ENCODE results near the gene SH3RF3. TPM values are rescaled to one million over a fixed set of nuclear protein-coding genes. Genes with fewer than 3 reads are reported as not detected.

SH3RF3 gene
- total and polyA plus RNA-seq, 5 donors from 2014 or later, result 0.16 to 1.6 (median 0.76) TPM

DNA sequence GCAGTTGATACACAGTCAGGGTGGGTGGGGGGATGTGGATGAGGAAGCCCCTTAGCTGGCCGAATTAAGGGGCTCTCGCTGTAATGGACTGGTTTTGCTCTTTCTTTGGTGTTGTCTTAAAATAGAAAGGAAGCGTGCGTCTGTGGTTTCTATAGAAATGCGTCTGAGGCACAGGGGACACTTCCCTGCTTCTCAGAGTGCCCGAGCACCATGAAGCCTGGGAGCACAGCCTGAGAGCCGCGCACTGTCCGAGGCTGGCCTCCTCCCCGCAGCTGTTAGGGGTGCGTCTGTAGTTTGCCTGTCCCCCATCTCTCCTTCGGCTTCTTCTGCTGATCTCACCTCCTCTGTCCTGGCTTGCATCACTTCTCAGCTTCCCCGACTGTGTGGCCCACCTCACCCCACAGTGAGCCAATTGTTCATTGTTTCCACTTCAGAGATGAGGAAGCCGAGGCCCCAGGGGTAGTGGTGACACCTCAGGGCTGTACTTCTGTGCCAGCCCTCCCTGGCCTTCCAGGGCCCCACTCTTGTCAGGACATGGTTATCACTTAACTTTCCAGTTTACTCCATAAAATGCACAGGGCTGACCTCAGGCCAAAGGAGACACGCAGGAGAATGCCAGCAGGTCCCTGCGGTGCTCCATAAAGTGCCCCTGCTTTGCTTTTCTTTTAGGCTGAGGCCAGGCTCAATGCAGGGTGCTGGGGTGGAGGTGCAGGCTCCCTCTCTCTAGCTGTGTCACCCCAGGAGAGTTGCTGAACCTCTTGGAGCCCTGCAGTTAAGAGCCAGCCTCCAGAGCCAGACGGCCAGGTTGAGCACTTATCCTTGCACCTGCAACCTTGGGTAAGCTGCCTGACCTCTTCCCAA lies 274.2 kb downstream of the SH3RF3 start:
- Histone ChIP-seq H3K27ac (ENCODE audit: insufficient read depth, low read length, poor library complexity, severe bottlenecking) (no peak overlapping the region), H3K36me3 (ENCODE audit: control insufficient read depth, insufficient read depth, low read length) (no peaks in the 10 kb centered on the region), H3K4me1 (ENCODE audit: control insufficient read depth, insufficient read depth, low read length, poor library complexity, severe bottlenecking) (no peaks in the 10 kb centered on the region), H3K4me3 (ENCODE audit: low read depth, low read length) (no peak overlapping the region), H3K27me3 (ENCODE audit: control insufficient read depth, insufficient read depth, low read length) (no peaks in the 10 kb centered on the region), H3K9me3 (ENCODE audit: control insufficient read depth in 2 of 2, low read length in 2 of 2) (no peaks in the 10 kb centered on the region)
- peak overlapping the region; percentile 46 to 72 (median 67) for H3K27ac Mint-ChIP-seq
- H3K4me3 Mint-ChIP-seq, result no peak overlapping the region
- ATAC-seq (ENCODE audit: low read depth in 2 of 2) (no peak), DNase-seq (no peak)
- peaks cover 0 to 5% (median 2%) of the 10 kb centered on the region in 4 donors for H3K4me1 Mint-ChIP-seq
- H3K36me3 Mint-ChIP-seq, result peaks cover 13% of the 10 kb centered on the region
- H3K9me3 Mint-ChIP-seq, result no peaks in the 10 kb centered on the region
- no peaks in the 10 kb centered on the region for H3K27me3 Mint-ChIP-seq

DNA sequence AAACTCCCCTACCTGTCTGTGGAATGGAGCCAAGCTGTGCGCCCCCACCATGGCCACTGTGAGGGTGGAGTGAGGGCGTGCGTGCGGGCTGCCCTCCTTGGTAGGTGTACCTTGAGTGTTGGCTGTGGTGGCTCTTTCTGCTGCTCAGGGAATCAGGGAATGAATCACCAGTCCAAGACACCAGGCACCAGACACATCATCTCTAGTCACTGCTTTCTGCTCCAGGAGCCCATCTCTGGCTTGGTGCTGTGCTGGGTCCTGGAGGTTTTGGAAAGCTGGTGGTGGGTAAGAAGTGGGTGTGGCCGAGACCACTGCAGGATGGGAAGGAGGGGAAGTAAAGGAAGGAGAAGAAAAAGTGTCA lies 274.8 kb downstream of the SH3RF3 start:
- Histone ChIP-seq H3K27me3 (ENCODE audit: control insufficient read depth, insufficient read depth, low read length) (no peaks in the 10 kb centered on the region), H3K9me3 (ENCODE audit: control insufficient read depth in 2 of 2, low read length in 2 of 2) (no peaks in the 10 kb centered on the region), H3K27ac (ENCODE audit: insufficient read depth, low read length, poor library complexity, severe bottlenecking) (no peak overlapping the region), H3K36me3 (ENCODE audit: control insufficient read depth, insufficient read depth, low read length) (no peaks in the 10 kb centered on the region), H3K4me3 (ENCODE audit: low read depth, low read length) (no peak overlapping the region), H3K4me1 (ENCODE audit: control insufficient read depth, insufficient read depth, low read length, poor library complexity, severe bottlenecking) (no peaks in the 10 kb centered on the region)
- H3K27ac Mint-ChIP-seq, result peak overlapping the region in 1 of 3 donors; percentile 72
- no peak overlapping the region for H3K4me3 Mint-ChIP-seq
- H3K4me1 Mint-ChIP-seq, result peaks cover 0 to 5% (median 2%) of the 10 kb centered on the region in 4 donors
- no peaks in the 10 kb centered on the region for H3K27me3 Mint-ChIP-seq
- DNase-seq, result no peak
- no peak for ATAC-seq (ENCODE audit: low read depth in 2 of 2)
- peaks cover 11% of the 10 kb centered on the region for H3K36me3 Mint-ChIP-seq
- H3K9me3 Mint-ChIP-seq, result no peaks in the 10 kb centered on the region

DNA sequence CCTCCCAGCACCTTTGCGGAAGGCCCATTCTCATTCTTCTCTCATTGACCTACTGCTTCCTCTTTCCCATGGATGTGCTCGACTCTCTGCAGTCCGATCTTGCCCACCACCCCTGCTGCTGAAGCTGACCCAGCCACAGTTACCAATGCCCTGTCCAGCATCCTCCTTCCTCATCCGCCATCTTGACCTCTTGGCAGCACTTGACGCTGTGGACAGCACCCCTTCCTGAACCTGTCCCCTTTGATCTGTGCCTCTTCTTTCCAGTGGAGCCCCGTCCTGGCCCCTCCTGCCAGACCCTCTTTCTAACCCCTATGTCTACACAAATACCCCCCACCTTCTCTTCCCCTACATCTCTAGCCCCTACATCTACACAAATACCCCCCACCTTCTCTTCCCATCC lies 275.7 kb downstream of the SH3RF3 start:
- DNase-seq (no peak), ATAC-seq (ENCODE audit: low read depth in 2 of 2) (no peak)
- Mint-ChIP-seq H3K36me3 (peaks cover 11% of the 10 kb centered on the region), H3K27me3 (no peaks in the 10 kb centered on the region), H3K4me1 (peaks cover 0 to 7% (median 3%) of the 10 kb centered on the region in 4 donors), H3K27ac (no peak overlapping the region), H3K9me3 (no peaks in the 10 kb centered on the region), H3K4me3 (no peak overlapping the region)
- Histone ChIP-seq H3K4me3 (ENCODE audit: low read depth, low read length) (no peak overlapping the region), H3K27me3 (ENCODE audit: control insufficient read depth, insufficient read depth, low read length) (no peaks in the 10 kb centered on the region), H3K27ac (ENCODE audit: insufficient read depth, low read length, poor library complexity, severe bottlenecking) (no peak overlapping the region), H3K9me3 (ENCODE audit: control insufficient read depth in 2 of 2, low read length in 2 of 2) (no peaks in the 10 kb centered on the region), H3K36me3 (ENCODE audit: control insufficient read depth, insufficient read depth, low read length) (no peaks in the 10 kb centered on the region), H3K4me1 (ENCODE audit: control insufficient read depth, insufficient read depth, low read length, poor library complexity, severe bottlenecking) (no peaks in the 10 kb centered on the region)

DNA sequence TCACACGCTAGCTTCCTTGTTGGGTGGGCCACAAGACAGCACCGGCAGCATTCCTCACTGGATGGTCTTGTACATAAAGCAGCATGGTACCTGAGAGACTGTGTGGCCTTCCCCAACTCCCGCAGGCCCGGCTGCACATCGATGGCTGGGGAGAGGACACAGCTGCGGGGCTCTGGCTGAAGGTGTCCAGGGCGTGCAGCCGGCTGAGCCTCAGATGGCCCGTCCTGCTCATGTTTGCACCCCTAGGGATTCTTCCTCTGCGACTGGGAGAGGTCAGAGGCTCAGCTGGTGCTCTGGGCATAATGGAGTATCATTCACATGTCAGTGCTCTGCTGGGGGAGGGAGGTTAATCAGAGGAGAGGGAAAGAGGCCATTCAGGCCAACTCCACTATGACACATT lies 276.9 kb downstream of the SH3RF3 start:
- H3K4me1 Mint-ChIP-seq, result peaks cover 0 to 4% (median 2%) of the 10 kb centered on the region in 4 donors
- no peak overlapping the region for H3K27ac Mint-ChIP-seq
- H3K36me3 ChIP-seq (ENCODE audit: control insufficient read depth, insufficient read depth, low read length), result no peaks in the 10 kb centered on the region
- H3K4me3 ChIP-seq (ENCODE audit: low read depth, low read length), result no peak overlapping the region
- H3K27ac ChIP-seq (ENCODE audit: insufficient read depth, low read length, poor library complexity, severe bottlenecking), result no peak overlapping the region
- no peak overlapping the region for H3K4me3 Mint-ChIP-seq
- no peaks in the 10 kb centered on the region for H3K9me3 Mint-ChIP-seq
- peaks cover 5% of the 10 kb centered on the region for H3K36me3 Mint-ChIP-seq
- H3K27me3 ChIP-seq (ENCODE audit: control insufficient read depth, insufficient read depth, low read length), result no peaks in the 10 kb centered on the region
- H3K4me1 ChIP-seq (ENCODE audit: control insufficient read depth, insufficient read depth, low read length, poor library complexity, severe bottlenecking), result no peaks in the 10 kb centered on the region
- no peak for ATAC-seq (ENCODE audit: low read depth in 2 of 2)
- no peak for DNase-seq
- no peaks in the 10 kb centered on the region for H3K9me3 ChIP-seq (ENCODE audit: control insufficient read depth in 2 of 2, low read length in 2 of 2)
- H3K27me3 Mint-ChIP-seq, result no peaks in the 10 kb centered on the region

DNA sequence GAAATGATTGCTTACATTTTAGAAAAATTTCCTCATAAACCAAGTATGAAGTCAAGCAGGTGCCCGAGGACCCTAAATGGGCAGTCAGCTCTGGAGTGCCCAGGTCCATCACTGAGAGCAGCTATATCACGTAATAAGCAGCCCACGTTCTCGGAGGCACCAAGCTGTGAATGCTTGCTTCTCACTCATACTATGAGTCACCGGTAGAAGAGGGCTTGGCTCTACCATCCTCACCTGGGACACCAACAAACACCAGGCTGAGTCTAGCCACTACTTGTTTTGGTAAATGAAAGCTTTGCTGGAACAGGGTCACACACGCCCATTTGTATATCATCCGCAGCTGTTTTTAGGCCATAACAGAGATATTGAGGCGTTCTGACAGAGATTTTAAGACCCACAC lies 277.3 kb downstream of the SH3RF3 start:
- H3K9me3 ChIP-seq (ENCODE audit: control insufficient read depth in 2 of 2, low read length in 2 of 2), result no peaks in the 10 kb centered on the region
- H3K36me3 ChIP-seq (ENCODE audit: control insufficient read depth, insufficient read depth, low read length), result no peaks in the 10 kb centered on the region
- no peak overlapping the region for H3K27ac ChIP-seq (ENCODE audit: insufficient read depth, low read length, poor library complexity, severe bottlenecking)
- H3K4me3 ChIP-seq (ENCODE audit: low read depth, low read length), result no peak overlapping the region
- Mint-ChIP-seq H3K27ac (no peak overlapping the region), H3K27me3 (no peaks in the 10 kb centered on the region), H3K9me3 (no peaks in the 10 kb centered on the region), H3K4me1 (peaks cover 0 to 4% (median 2%) of the 10 kb centered on the region in 4 donors), H3K4me3 (no peak overlapping the region), H3K36me3 (peaks cover 5% of the 10 kb centered on the region)
- DNase-seq (no peak), ATAC-seq (ENCODE audit: low read depth in 2 of 2) (no peak)
- H3K27me3 ChIP-seq (ENCODE audit: control insufficient read depth, insufficient read depth, low read length), result no peaks in the 10 kb centered on the region
- H3K4me1 ChIP-seq (ENCODE audit: control insufficient read depth, insufficient read depth, low read length, poor library complexity, severe bottlenecking), result no peaks in the 10 kb centered on the region

GRCh38 chr2:109407276-109408042 lies 278.5 kb downstream of the SH3RF3 start:
- no peaks in the 10 kb centered on the region for H3K27me3 Mint-ChIP-seq
- H3K4me1 Mint-ChIP-seq, result peaks cover 0 to 4% (median 2%) of the 10 kb centered on the region in 4 donors
- H3K9me3 Mint-ChIP-seq, result no peaks in the 10 kb centered on the region

GRCh38 chr2:109408043-109408335 lies 279.0 kb downstream of the SH3RF3 start:
- Mint-ChIP-seq H3K4me1 (peaks cover 0 to 4% (median 0%) of the 10 kb centered on the region in 4 donors), H3K9me3 (no peaks in the 10 kb centered on the region), H3K27ac (peak overlapping the region in 1 of 3 donors; percentile 42), H3K4me3 (no peak overlapping the region), H3K27me3 (no peaks in the 10 kb centered on the region), H3K36me3 (peaks cover 5% of the 10 kb centered on the region)
- no peak overlapping the region for H3K4me3 ChIP-seq (ENCODE audit: low read depth, low read length)
- H3K36me3 ChIP-seq (ENCODE audit: control insufficient read depth, insufficient read depth, low read length), result no peaks in the 10 kb centered on the region
- ATAC-seq (ENCODE audit: low read depth in 2 of 2), result no peak
- no peaks in the 10 kb centered on the region for H3K9me3 ChIP-seq (ENCODE audit: control insufficient read depth in 2 of 2, low read length in 2 of 2)
- no peaks in the 10 kb centered on the region for H3K4me1 ChIP-seq (ENCODE audit: control insufficient read depth, insufficient read depth, low read length, poor library complexity, severe bottlenecking)
- DNase-seq, result no peak
- no peaks in the 10 kb centered on the region for H3K27me3 ChIP-seq (ENCODE audit: control insufficient read depth, insufficient read depth, low read length)
- no peak overlapping the region for H3K27ac ChIP-seq (ENCODE audit: insufficient read depth, low read length, poor library complexity, severe bottlenecking)

More at GRCh38 chr2:109407276-109408042, 278.5 kb downstream of the SH3RF3 start:
- DNase-seq, result no peak
- no peak overlapping the region for H3K4me3 ChIP-seq (ENCODE audit: low read depth, low read length)
- no peak for ATAC-seq (ENCODE audit: low read depth in 2 of 2)
- no peak overlapping the region for H3K27ac Mint-ChIP-seq
- H3K36me3 ChIP-seq (ENCODE audit: control insufficient read depth, insufficient read depth, low read length), result no peaks in the 10 kb centered on the region
- H3K4me1 ChIP-seq (ENCODE audit: control insufficient read depth, insufficient read depth, low read length, poor library complexity, severe bottlenecking), result no peaks in the 10 kb centered on the region
- H3K36me3 Mint-ChIP-seq, result peaks cover 5% of the 10 kb centered on the region
- no peaks in the 10 kb centered on the region for H3K9me3 ChIP-seq (ENCODE audit: control insufficient read depth in 2 of 2, low read length in 2 of 2)
- H3K27me3 ChIP-seq (ENCODE audit: control insufficient read depth, insufficient read depth, low read length), result no peaks in the 10 kb centered on the region
- no peak overlapping the region for H3K4me3 Mint-ChIP-seq
- no peak overlapping the region for H3K27ac ChIP-seq (ENCODE audit: insufficient read depth, low read length, poor library complexity, severe bottlenecking)
